ENCODE data around the gene C9orf57. TPM values are rescaled to one million over a fixed set of nuclear protein-coding genes. Genes with fewer than 3 reads are reported as not detected.

The C9orf57 gene, protein sequence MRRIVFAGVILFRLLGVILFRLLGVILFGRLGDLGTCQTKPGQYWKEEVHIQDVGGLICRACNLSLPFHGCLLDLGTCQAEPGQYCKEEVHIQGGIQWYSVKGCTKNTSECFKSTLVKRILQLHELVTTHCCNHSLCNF
- total RNA-seq (2022; extraction: Qiagen RNA extraction; ENCODE audit: low read depth), result not detected in 5 replicates

DNA sequence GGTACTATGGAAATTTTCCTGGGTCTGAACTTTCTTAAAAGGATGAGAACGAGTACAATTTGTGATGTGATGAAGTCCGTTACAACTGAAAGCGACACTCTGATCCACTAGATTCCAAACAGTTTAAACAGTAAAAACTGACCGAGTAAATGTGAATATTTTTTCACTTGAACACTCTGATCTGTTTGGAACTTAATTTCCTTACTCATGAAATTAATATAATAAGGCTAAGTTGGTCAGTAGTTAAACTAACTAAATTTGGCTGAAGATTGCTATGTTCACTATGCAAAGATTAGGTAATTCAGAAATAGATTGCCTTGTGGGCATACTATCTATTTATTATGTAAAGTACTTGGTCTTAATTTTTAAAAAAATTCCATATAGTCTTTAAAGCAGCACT is at the start of gene C9orf57:
TSS of gene C9orf57 (minus strand) at position 101 of the 400 bp plus-strand sequence. CDS start 1,282 bp downstream, outside the sequence.

Other genes starting within 250 kb of the C9orf57 start
- 14.6 to 17.0 TPM (median 16.4 TPM) in 5 replicates for gene ABHD17B, start 149.4 kb downstream of the C9orf57 start, total RNA-seq (2022; extraction: Qiagen RNA extraction; ENCODE audit: low read depth)
- gene C9orf85, start 149.0 kb downstream of the C9orf57 start, total RNA-seq (2022; extraction: Qiagen RNA extraction; ENCODE audit: low read depth), result 13.5 to 18.7 TPM (median 13.8 TPM) in 5 replicates
- 1.1 to 1.7 TPM (median 1.2 TPM) in 5 replicates for gene GDA, start 88.8 kb upstream of the C9orf57 start, total RNA-seq (2022; extraction: Qiagen RNA extraction; ENCODE audit: low read depth)